Measurements from ENCODE around the gene CACNA2D4.

The CACNA2D4 gene

DNA sequence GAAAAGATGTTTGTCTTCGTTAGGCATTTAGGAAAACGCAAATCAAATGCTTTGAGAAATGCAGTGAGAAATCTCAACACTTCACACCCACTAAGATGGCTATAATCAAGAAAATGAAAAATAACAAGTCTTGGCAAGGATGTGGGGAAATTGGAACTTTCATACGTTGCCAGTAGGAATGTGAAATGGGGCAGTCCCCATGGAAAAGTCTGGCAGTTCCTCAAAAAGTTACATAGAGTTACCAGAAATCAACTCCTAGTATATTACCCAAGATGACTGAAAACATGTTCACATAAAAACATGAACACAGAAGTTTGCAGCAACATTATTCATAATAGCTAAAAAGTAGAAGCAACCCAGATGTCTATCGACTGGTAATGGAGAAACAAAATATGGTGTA is 139.5 kb downstream of the CACNA2D4 start:
- no peak for DNase-seq (ENCODE audit: low spot score)

GRCh38 chr12:1777798-1778197 is 140.7 kb downstream of the CACNA2D4 start:
- no peak for DNase-seq (ENCODE audit: low spot score)

GRCh38 chr12:1776170-1776921 is 142.1 kb downstream of the CACNA2D4 start:
- no peak for DNase-seq (ENCODE audit: low spot score)

- DNase-seq (ENCODE audit: low spot score) = peak; percentile 58
Observed at GRCh38 chr12:1773937-1774655, 144.4 kb downstream of the CACNA2D4 start.

DNA sequence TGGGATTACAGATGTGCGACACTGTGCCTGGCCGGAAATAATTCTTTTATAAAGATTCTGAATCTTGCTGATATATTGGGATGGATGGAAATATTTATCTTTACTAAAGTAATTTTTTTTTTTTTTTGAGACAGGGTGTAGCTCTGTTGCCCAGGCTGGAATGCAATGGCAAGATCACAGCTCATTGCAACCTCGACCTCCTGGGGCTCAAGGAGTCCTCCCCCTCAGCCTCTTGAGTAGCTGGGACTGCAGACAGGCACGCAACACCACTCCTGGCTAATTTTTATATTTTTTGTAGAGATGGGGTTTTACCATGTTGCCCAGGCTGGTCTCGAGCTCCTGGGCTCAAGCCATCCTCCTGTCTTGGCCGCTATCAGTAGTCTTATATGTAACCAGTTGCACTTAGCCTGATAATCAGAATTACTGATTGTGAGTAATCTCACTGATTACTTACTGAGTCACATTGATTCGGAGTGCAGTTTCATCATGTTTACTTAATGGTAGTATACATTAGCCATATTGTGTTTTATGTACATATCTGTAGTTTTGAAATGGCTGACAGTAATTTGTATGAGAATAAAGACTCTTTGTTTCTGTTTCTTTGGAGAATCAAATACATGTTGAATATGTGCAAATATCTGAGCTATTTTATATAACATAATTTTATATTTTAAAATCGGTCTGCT is 148.5 kb downstream of the CACNA2D4 start:
- DNase-seq (ENCODE audit: low spot score) = no peak

- DNase-seq (ENCODE audit: low spot score) = no peak
Observed at GRCh38 chr12:1768615-1769014, 149.8 kb downstream of the CACNA2D4 start.

GRCh38 chr12:1767407-1768090 is 150.9 kb downstream of the CACNA2D4 start:
- no peak for DNase-seq (ENCODE audit: low spot score)

- no peak for DNase-seq (ENCODE audit: low spot score)
Observed at GRCh38 chr12:1766110-1766509, 152.3 kb downstream of the CACNA2D4 start.

DNA sequence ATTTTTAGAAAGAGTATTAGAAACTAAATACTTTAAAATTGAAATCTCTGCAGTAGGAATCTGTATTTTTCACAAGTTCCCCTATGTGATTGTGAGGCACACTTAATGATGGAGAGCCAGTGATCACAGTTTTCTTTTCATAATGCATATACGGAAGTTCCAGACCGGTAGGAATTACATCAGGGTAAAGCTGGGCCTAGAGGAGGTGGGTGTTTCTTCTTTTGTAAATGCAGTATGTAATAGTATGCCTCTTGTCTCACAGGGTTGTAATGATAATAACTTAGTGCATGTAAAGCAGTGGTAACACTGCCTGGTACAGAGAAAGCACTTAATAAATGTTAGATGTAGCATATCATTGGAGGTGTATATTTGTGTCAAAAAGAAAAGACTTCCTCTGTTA is 155.3 kb downstream of the CACNA2D4 start:
- DNase-seq (ENCODE audit: low spot score) = no peak

GRCh38 chr12:1761857-1762256 is 156.6 kb downstream of the CACNA2D4 start:
- DNase-seq (ENCODE audit: low spot score) = no peak

DNA sequence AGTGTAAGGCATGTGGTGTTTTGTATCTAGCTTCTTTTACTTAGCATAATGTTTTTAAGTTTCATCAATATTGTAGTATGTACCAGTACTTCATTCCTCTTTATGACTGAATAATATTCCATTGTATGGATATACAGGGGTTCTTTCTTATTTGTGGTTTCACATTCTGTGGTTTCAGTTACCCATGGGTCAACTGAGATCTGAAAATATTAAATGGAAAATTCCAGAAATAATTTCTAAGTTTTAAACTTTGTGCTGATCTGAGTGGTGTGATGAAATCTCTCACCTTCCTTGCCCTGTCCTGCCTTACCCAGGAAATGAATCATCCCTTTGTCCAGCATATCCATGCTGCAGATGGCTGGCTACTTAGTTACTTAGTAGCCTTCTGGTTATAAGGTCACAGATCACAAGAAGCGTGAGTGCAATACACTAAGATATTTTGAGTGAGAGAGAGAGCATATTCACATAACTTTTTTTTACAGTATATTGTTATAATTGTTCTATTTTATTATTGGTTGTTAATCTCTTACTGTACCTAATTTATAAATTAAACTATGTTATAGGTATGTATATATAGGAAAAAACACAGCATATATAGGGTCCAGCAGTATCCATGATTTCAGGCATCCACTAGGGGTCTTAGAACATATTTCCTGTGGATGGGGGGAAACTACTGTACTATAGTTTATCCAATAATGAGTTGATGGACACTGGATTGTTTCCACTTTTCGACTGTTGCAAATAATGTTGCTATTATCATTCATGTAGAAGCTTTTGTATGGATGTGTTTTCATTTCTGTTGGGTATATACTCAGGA is 157.7 kb downstream of the CACNA2D4 start:
- no peak for DNase-seq (ENCODE audit: low spot score)

DNA sequence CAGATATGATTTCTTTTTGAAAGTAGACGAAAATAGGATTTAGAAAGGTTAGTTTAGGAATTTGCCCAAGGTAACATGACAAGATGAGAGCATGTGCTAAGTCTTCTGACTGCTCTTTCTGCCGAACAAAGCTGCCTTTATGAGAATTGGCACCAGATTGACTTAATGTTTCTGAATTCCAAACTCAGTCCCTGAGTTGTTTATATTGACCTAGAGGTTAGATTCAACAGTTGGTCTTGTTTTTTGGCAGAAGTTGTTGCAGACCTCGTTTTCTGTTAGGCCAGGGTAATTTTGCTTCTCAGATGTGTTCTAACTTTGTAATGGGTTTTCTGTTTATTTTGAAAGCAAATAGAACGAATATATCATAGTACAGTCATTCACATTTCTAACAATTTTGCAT is 159.6 kb downstream of the CACNA2D4 start:
- DNase-seq (ENCODE audit: low spot score) = peak; percentile 78

GRCh38 chr12:1758376-1758775 is 160.1 kb downstream of the CACNA2D4 start:
- DNase-seq (ENCODE audit: low spot score) = no peak

DNA sequence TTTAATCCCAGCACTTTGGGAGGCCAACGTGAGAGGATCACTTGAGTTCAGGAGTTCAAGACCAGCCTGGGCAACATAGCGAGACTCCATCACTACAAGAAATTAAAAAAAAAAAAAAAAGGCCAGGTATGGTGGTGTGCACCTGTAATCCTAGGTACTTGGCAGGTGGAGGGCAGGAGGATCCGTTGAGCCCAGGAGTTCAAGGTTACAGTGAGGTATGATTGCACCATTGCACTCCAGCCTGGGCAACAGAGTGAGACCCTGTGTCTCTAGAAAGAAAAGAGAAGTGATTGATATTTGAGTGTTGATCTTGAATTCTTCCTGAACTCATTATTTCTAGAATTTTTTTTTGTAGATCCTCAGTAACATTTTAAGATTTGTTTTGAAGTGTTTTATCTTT is 168.2 kb downstream of the CACNA2D4 start:
- no peak for DNase-seq (ENCODE audit: low spot score)

GRCh38 chr12:1749019-1749418 is 169.4 kb downstream of the CACNA2D4 start:
- no peak for DNase-seq (ENCODE audit: low spot score)

- no peak for DNase-seq (ENCODE audit: low spot score)
Observed at GRCh38 chr12:1747609-1748008, 170.8 kb downstream of the CACNA2D4 start.

DNA sequence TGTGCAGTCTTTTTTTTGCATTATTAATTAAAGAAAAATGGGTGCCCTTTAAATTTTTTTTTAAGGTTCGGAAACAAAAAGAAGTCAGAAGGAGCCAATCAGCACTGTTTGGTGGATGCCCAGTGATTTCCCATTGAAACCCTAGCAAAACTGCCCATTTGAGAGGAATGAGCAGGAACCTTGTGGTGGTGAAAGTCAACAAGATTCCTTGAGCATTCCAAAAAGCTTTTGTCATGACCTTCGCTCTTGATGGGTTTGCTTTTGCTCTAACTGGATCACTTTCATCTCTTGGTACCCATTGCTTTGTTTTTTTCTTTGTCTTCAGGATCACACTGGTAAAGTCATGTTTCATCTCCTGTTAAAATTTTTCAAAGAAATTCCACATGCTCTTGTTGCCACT is 173.5 kb downstream of the CACNA2D4 start:
- DNase-seq (ENCODE audit: low spot score) = no peak
